Measurements from ENCODE around the gene ERC1. TPM values are rescaled to one million over a fixed set of nuclear protein-coding genes. Genes with fewer than 3 reads are reported as not detected.

ERC1 gene
- total and polyA plus RNA-seq, 2 donors (not counting 1 experiment from before 2014, with no cell fraction given): 19.7 to 34.5 TPM

DNA sequence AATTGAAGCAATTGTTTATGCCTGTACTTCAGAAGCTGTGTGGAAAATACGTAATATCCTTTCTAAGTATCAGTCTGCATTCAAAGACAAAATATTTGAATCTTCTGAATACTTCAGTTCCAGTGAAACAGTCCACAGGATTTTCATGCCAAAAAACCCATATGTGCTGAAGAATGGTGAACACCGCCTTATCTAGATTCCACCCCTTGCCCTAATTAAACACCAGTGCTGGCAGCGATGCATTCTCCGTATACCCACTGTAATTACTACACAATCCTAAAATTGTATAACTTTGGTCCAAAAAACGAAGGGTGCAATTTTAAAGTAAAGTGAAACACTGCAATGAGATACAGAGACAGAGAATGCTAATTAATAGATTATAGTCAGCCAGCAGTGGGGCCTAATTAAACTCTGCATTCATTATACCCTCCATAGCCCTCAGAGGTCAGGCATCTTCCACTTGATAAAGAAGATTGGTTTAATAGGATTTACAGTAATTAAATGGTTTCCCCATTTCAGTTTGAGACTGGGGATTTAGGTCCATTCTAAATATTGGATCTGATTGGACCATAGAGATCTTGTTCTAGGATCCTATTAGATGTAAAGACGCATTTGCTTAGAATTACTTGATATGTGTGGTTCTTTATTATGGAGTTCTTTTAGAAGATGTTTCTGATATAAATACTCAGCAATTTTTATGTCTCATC, 43.9 kb downstream of the ERC1 start:
- Histone ChIP-seq H3K36me3 (ENCODE audit: control insufficient read depth, insufficient read depth, low read length) (no peaks in the 10 kb centered on the region), H3K4me2 (ENCODE audit: extremely low read depth, insufficient read depth, low read length) (no peak overlapping the region), H4K20me1 (ENCODE audit: control insufficient read depth, extremely low read depth, insufficient read depth, low read length) (no peaks in the 10 kb centered on the region), H2AFZ (ENCODE audit: low read length) (no peak overlapping the region), H3K9me3 (ENCODE audit: control insufficient read depth, insufficient read depth, low read depth, low read length) (no peaks in the 10 kb centered on the region), H3K9ac (ENCODE audit: insufficient read depth, low read length) (no peak overlapping the region), H3K79me2 (ENCODE audit: control insufficient read depth, insufficient read depth, low read length) (no peaks in the 10 kb centered on the region), H3K27me3 (ENCODE audit: control insufficient read depth, insufficient read depth, low read length) (no peaks in the 10 kb centered on the region), H3K27ac (ENCODE audit: insufficient read depth, low read length) (no peak overlapping the region), H3K4me3 (replicated peaks in 1 of 4; ENCODE audit: control extremely low read depth in 1 of 4, insufficient read depth in 1 of 4, low read depth in 3 of 4, low read length in 4 of 4) (no peak overlapping the region), H3K4me1 (ENCODE audit: control insufficient read depth, extremely low read depth, insufficient read depth, low read length) (no peaks in the 10 kb centered on the region)
- TF ChIP-seq CTCF (conservative IDR thresholded peaks at IDR 0.05 in 1 of 2, IDR thresholded peaks at IDR 0.05 in 1 of 2; ENCODE audit: low read depth in 1 of 2, low read length in 2 of 2) (no peak), EZH2 (IDR thresholded peaks at IDR 0.05; ENCODE audit: low read length, missing control alignments) (no peak)
- no peak for DNase-seq (ENCODE audit: low read depth in 2 of 2)

- peaks cover 2% of the 10 kb centered on the region for H3K79me2 ChIP-seq (ENCODE audit: control insufficient read depth, insufficient read depth, low read length)
- TF ChIP-seq EZH2 (IDR thresholded peaks at IDR 0.05; ENCODE audit: low read length, missing control alignments) (no peak), CTCF (conservative IDR thresholded peaks at IDR 0.05 in 1 of 2, IDR thresholded peaks at IDR 0.05 in 1 of 2; ENCODE audit: low read depth in 1 of 2, low read length in 2 of 2) (no peak)
- no peaks in the 10 kb centered on the region for H3K27me3 ChIP-seq (ENCODE audit: control insufficient read depth, insufficient read depth, low read length)
- no peak overlapping the region for H3K4me3 ChIP-seq (replicated peaks in 1 of 4; ENCODE audit: control extremely low read depth in 1 of 4, insufficient read depth in 1 of 4, low read depth in 3 of 4, low read length in 4 of 4)
- no peak for DNase-seq (ENCODE audit: low read depth in 2 of 2)
- no peak overlapping the region for H3K4me2 ChIP-seq (ENCODE audit: extremely low read depth, insufficient read depth, low read length)
- H3K27ac ChIP-seq (ENCODE audit: insufficient read depth, low read length): no peak overlapping the region
- no peaks in the 10 kb centered on the region for H3K36me3 ChIP-seq (ENCODE audit: control insufficient read depth, insufficient read depth, low read length)
- no peaks in the 10 kb centered on the region for H3K9me3 ChIP-seq (ENCODE audit: control insufficient read depth, insufficient read depth, low read depth, low read length)
- no peak overlapping the region for H2AFZ ChIP-seq (ENCODE audit: low read length)
- H3K9ac ChIP-seq (ENCODE audit: insufficient read depth, low read length): no peak overlapping the region
- no peaks in the 10 kb centered on the region for H4K20me1 ChIP-seq (ENCODE audit: control insufficient read depth, extremely low read depth, insufficient read depth, low read length)
- H3K4me1 ChIP-seq (ENCODE audit: control insufficient read depth, extremely low read depth, insufficient read depth, low read length): no peaks in the 10 kb centered on the region
Observed at GRCh38 chr12:1041478-1041877, 50.5 kb downstream of the ERC1 start.

GRCh38 chr12:1044199-1044598, 53.2 kb downstream of the ERC1 start:
- no peak for TF ChIP-seq CTCF (conservative IDR thresholded peaks at IDR 0.05 in 1 of 2, IDR thresholded peaks at IDR 0.05 in 1 of 2; ENCODE audit: low read depth in 1 of 2, low read length in 2 of 2)
- TF ChIP-seq EZH2 (IDR thresholded peaks at IDR 0.05; ENCODE audit: low read length, missing control alignments): no peak
- H4K20me1 ChIP-seq (ENCODE audit: control insufficient read depth, extremely low read depth, insufficient read depth, low read length): no peaks in the 10 kb centered on the region
- DNase-seq (ENCODE audit: low read depth in 2 of 2): peak in 1 of 2 donors; percentile 43
- no peak overlapping the region for H3K27ac ChIP-seq (ENCODE audit: insufficient read depth, low read length)
- H3K4me1 ChIP-seq (ENCODE audit: control insufficient read depth, extremely low read depth, insufficient read depth, low read length): no peaks in the 10 kb centered on the region
- peaks cover 7% of the 10 kb centered on the region for H3K79me2 ChIP-seq (ENCODE audit: control insufficient read depth, insufficient read depth, low read length)
- H3K36me3 ChIP-seq (ENCODE audit: control insufficient read depth, insufficient read depth, low read length): no peaks in the 10 kb centered on the region
- peak overlapping the region; percentile 0 for H3K4me2 ChIP-seq (ENCODE audit: extremely low read depth, insufficient read depth, low read length)
- H3K9ac ChIP-seq (ENCODE audit: insufficient read depth, low read length): no peak overlapping the region
- no peaks in the 10 kb centered on the region for H3K9me3 ChIP-seq (ENCODE audit: control insufficient read depth, insufficient read depth, low read depth, low read length)
- no peak overlapping the region for H2AFZ ChIP-seq (ENCODE audit: low read length)
- no peaks in the 10 kb centered on the region for H3K27me3 ChIP-seq (ENCODE audit: control insufficient read depth, insufficient read depth, low read length)
- no peak overlapping the region for H3K4me3 ChIP-seq (replicated peaks in 1 of 4; ENCODE audit: control extremely low read depth in 1 of 4, insufficient read depth in 1 of 4, low read depth in 3 of 4, low read length in 4 of 4)
